Liver (tissue), 9 donors: ENCODE results near the gene TRIM67. TPM values are rescaled to one million over a fixed set of nuclear protein-coding genes. Genes with fewer than 3 reads are reported as not detected.

ENCODE experiments used
- DNase-seq: peaks from one replicate; pipeline ENCODE4 v3.0.0-alpha.2; 2017; ENCODE audit warnings: low spot score
- H3K27ac ChIP-seq, 2 donors: one replicate each; pipeline ENCODE4 v1.7.0; 2013; ENCODE audit warnings: inconsistent platforms in 2 of 2, low read length in 2 of 2, control low read depth in 1 of 2, low read depth in 1 of 2, mild to moderate bottlenecking in 1 of 2
- H3K27me3 ChIP-seq, 4 donors: one replicate each; pipeline versions ENCODE4 v1.6.1 to v1.7.0; 2013; ENCODE audit warnings: low read length in 3 of 4, inconsistent platforms in 1 of 4, mild to moderate bottlenecking in 1 of 4, moderate library complexity in 1 of 4; ENCODE audit not compliant: control insufficient read depth in 4 of 4, insufficient read depth in 4 of 4
- H3K36me3 ChIP-seq, 4 donors: one replicate each; pipeline versions ENCODE4 v1.6.1 to v1.7.0; 2013; ENCODE audit warnings: low read length in 3 of 4, mild to moderate bottlenecking in 3 of 4, low read depth in 1 of 4, moderate library complexity in 1 of 4; ENCODE audit not compliant: control insufficient read depth in 4 of 4, insufficient read depth in 3 of 4
- H3K4me1 ChIP-seq, 4 donors: one replicate each; pipeline versions ENCODE4 v1.6.1 to v1.7.0; 2013; ENCODE audit warnings: low read length in 3 of 4, mild to moderate bottlenecking in 3 of 4, moderate library complexity in 1 of 4; ENCODE audit not compliant: control insufficient read depth in 4 of 4, insufficient read depth in 4 of 4
- H3K4me3 ChIP-seq, 3 donors: one replicate each; pipeline versions ENCODE4 v1.6.1 to v1.7.0; 2013; ENCODE audit warnings: low read length in 3 of 3, control low read depth in 1 of 3, low read depth in 1 of 3, mild to moderate bottlenecking in 1 of 3
- H3K9ac ChIP-seq, 2 donors: one replicate each; pipeline ENCODE4 v1.7.0; 2013; ENCODE audit warnings: low read length in 2 of 2, mild to moderate bottlenecking in 2 of 2, moderate library complexity in 2 of 2, control low read depth in 1 of 2, low read depth in 1 of 2
- H3K9me3 ChIP-seq, 4 donors: one replicate each; pipeline versions ENCODE4 v1.6.1 to v1.7.0; 2013; ENCODE audit warnings: low read length in 3 of 4; ENCODE audit not compliant: control insufficient read depth in 4 of 4
- ATF3 ChIP-seq: IDR thresholded peaks from 2 replicates; pipeline ENCODE4 v1.6.1; 2016; ENCODE audit warnings: antibody characterized with exemption
- EGR1 ChIP-seq, 2 donors: IDR thresholded peaks; 2 replicates each; pipeline ENCODE4 v1.6.1; 2016 to 2018; ENCODE audit warnings: antibody characterized with exemption in 2 of 2, low read depth in 2 of 2
- FOXA1 ChIP-seq: IDR thresholded peaks from 2 replicates; pipeline ENCODE4 v1.6.1; 2016; ENCODE audit warnings: antibody characterized with exemption
- FOXA2 ChIP-seq: IDR thresholded peaks from 2 replicates; pipeline ENCODE4 v1.6.1; 2016; ENCODE audit warnings: antibody characterized with exemption
- GABPA ChIP-seq, 2 donors: IDR thresholded peaks in 1 of 2; conservative IDR thresholded peaks in 1 of 2; 2 replicates each; pipeline ENCODE4 v1.6.1; 2016; ENCODE audit warnings: antibody characterized with exemption in 2 of 2, mild to moderate bottlenecking in 1 of 2, moderate library complexity in 1 of 2
- HNF4A ChIP-seq, 2 donors: conservative IDR thresholded peaks; 2 replicates each; pipeline ENCODE4 v1.6.1; 2016; ENCODE audit warnings: antibody characterized with exemption in 2 of 2, mild to moderate bottlenecking in 2 of 2
- HNF4G ChIP-seq: IDR thresholded peaks from 2 replicates; pipeline ENCODE4 v1.6.1; 2016; ENCODE audit warnings: antibody characterized with exemption
- JUND ChIP-seq, 2 donors: IDR thresholded peaks; 2 replicates each; pipeline ENCODE4 v1.6.1; 2016; ENCODE audit warnings: antibody characterized with exemption in 2 of 2
- NR2F2 ChIP-seq: IDR thresholded peaks from 2 replicates; pipeline ENCODE4 v1.6.1; 2016; ENCODE audit warnings: antibody characterized with exemption
- RAD21 ChIP-seq, 2 donors: IDR thresholded peaks; 2 replicates each; pipeline ENCODE4 v1.6.1; 2016; ENCODE audit warnings: antibody characterized with exemption in 2 of 2, mild to moderate bottlenecking in 2 of 2
- REST ChIP-seq: IDR thresholded peaks from 2 replicates; pipeline ENCODE4 v1.6.1; 2016; ENCODE audit warnings: antibody characterized with exemption, mild to moderate bottlenecking
- RXRA ChIP-seq, 2 donors: IDR thresholded peaks; 2 replicates each; pipeline ENCODE4 v1.6.1; 2017 to 2018; ENCODE audit warnings: antibody characterized with exemption in 2 of 2, mild to moderate bottlenecking in 1 of 2
- TAF1 ChIP-seq: conservative IDR thresholded peaks from 2 replicates; pipeline ENCODE4 v1.6.1; 2016; ENCODE audit warnings: antibody characterized with exemption, mild to moderate bottlenecking
- YY1 ChIP-seq: IDR thresholded peaks from 2 replicates; pipeline ENCODE4 v1.6.1; 2016; ENCODE audit warnings: antibody characterized with exemption, mild to moderate bottlenecking
- WGBS: extraction: QIAGEN DNeasy Blood & Tissue Kit; methylation state at CpG from one replicate; pipeline ENCODE4 v1.1.7; 2013; 5-methylcytosine and 5-hydroxymethylcytosine counted together
- polyA plus RNA-seq, 2 donors: library from polyadenylated mRNA; stranded (reverse) in 1 of 2; unstranded in 1 of 2; fragments of 200-250 nt in 1 of 2; fragments of >200 nt in 1 of 2; fragmentation: Nextera tagmentation in 1 of 2; extraction: Ambion mirVana in 1 of 2; gene quantifications; one replicate each; pipeline versions ENCODE4 v1.2.1 to v1.2.3, GENCODE V29; 2013 to 2015
- total RNA-seq, 2 donors: library from RNA; depleted of rRNA; stranded (reverse); fragments of >200 nt; gene quantifications; one replicate each; pipeline ENCODE4 v1.2.3, GENCODE V29; 2014
- TF ChIP-seq, protein P1 (sequence below): IDR thresholded peaks from 2 replicates; pipeline ENCODE4 v1.6.1; 2016; ENCODE audit warnings: antibody characterized with exemption
- TF ChIP-seq, protein P2 (sequence below): IDR thresholded peaks from 2 replicates; pipeline ENCODE4 v1.6.1; 2016; ENCODE audit warnings: antibody characterized with exemption
- donor health status: healthy.
- donor health status: healthy.
- donor health status: healthy.
- donor health status: healthy.
- donor health status: healthy.

Gene TRIM67
- total and polyA plus RNA-seq, 4 donors, result under 0.01 to 0.05 TPM; not detected in 2

- Histone ChIP-seq H3K9ac (no peak overlapping the region), H3K27me3 (no peaks in the 10 kb centered on the region), H3K36me3 (no peaks in the 10 kb centered on the region), H3K9me3 (no peaks in the 10 kb centered on the region), H3K4me1 (peaks cover 0 to 4% (median 1%) of the 10 kb centered on the region in 4 donors), H3K4me3 (no peak overlapping the region), H3K27ac (no peak overlapping the region)
- DNase-seq, result no peak
- no peak for TF ChIP-seq TAF1
- TF ChIP-seq, protein P1, sequence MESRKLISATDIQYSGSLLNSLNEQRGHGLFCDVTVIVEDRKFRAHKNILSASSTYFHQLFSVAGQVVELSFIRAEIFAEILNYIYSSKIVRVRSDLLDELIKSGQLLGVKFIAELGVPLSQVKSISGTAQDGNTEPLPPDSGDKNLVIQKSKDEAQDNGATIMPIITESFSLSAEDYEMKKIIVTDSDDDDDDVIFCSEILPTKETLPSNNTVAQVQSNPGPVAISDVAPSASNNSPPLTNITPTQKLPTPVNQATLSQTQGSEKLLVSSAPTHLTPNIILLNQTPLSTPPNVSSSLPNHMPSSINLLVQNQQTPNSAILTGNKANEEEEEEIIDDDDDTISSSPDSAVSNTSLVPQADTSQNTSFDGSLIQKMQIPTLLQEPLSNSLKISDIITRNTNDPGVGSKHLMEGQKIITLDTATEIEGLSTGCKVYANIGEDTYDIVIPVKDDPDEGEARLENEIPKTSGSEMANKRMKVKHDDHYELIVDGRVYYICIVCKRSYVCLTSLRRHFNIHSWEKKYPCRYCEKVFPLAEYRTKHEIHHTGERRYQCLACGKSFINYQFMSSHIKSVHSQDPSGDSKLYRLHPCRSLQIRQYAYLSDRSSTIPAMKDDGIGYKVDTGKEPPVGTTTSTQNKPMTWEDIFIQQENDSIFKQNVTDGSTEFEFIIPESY, result no peak
- TF ChIP-seq FOXA2, result no peak
- TF ChIP-seq REST, result no peak
- no peak for TF ChIP-seq HNF4G
- no peak for TF ChIP-seq JUND (IDR thresholded peaks at IDR 0.05)
- no peak for TF ChIP-seq RAD21 (IDR thresholded peaks at IDR 0.05)
- 69% methylated on average over 5 of the region's 5 CpGs for WGBS
These were observed 40.2 kb downstream of the TRIM67 start for GRCh38 chr1:231201979-231202633.

- Histone ChIP-seq H3K9ac (no peak overlapping the region), H3K4me3 (no peak overlapping the region), H3K27me3 (no peaks in the 10 kb centered on the region), H3K9me3 (no peaks in the 10 kb centered on the region), H3K36me3 (no peaks in the 10 kb centered on the region), H3K4me1 (peaks cover 0 to 4% (median 1%) of the 10 kb centered on the region in 4 donors), H3K27ac (no peak overlapping the region)
- no peak for DNase-seq
- 88% methylated on average over 21 of the region's 21 CpGs for WGBS
- no peak for TF ChIP-seq NR2F2
- no peak for TF ChIP-seq FOXA1
- no peak for TF ChIP-seq EGR1 (IDR thresholded peaks at IDR 0.05; ENCODE audit: low read depth in 2 of 2)
- TF ChIP-seq REST, result no peak
- no peak for TF ChIP-seq YY1
- no peak for TF ChIP-seq RXRA (IDR thresholded peaks at IDR 0.05)
- TF ChIP-seq TAF1, result no peak
- TF ChIP-seq, protein P2, sequence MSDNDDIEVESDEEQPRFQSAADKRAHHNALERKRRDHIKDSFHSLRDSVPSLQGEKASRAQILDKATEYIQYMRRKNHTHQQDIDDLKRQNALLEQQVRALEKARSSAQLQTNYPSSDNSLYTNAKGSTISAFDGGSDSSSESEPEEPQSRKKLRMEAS, result no peak
- TF ChIP-seq, protein P1, result no peak
- no peak for TF ChIP-seq ATF3
- no peak for TF ChIP-seq JUND (IDR thresholded peaks at IDR 0.05)
- no peak for TF ChIP-seq RAD21 (IDR thresholded peaks at IDR 0.05)
- no peak for TF ChIP-seq GABPA (IDR thresholded peaks at IDR 0.05 in 1 of 2, conservative IDR thresholded peaks at IDR 0.05 in 1 of 2)
- no peak for TF ChIP-seq HNF4G
- no peak for TF ChIP-seq HNF4A (conservative IDR thresholded peaks at IDR 0.05)
These were observed 41.6 kb downstream of the TRIM67 start for GRCh38 chr1:231203259-231204057.
